ENCODE data around the gene CHST2.

DNA sequence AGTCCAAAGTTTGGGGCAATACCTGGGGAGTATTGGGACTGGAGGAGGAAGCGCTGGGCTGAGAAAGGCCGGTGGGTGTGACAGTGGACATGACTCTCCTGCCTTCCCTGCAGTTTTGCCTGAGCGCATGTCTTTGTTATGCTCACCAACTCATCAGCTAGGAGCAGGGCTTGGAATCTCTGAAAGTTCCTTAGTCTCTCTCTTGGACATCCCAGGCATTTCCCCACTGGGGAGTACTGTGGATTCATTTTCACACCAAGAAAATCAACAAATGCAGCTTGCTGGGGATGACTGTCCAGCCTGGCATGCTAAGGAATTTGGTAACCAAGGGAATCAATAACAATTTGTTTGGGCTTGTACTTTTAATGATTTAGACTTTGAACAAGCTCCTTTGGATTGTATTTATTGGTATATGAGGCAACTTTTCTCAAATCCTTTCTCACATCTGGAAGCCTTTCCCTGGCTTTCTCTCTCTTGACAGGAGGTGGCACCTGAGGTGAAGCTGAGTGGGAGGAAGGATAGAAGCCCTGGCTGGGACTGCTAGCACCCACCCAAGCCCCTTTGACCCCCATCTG is 48.5 kb upstream of the CHST2 start:
- TF ChIP-seq EZH2 (IDR thresholded peaks at IDR 0.05) (no peak), POLR2AphosphoS5 (IDR thresholded peaks at IDR 0.05; ENCODE audit: borderline replicate concordance, low read depth, low read length) (no peak), FOXP2 (optimal IDR thresholded peaks at IDR 0.05; ENCODE audit: control extremely low read depth, extremely low read length, insufficient read depth) (no peak)

All from SK-N-MC (cell line).